ENCODE results near the gene OMP.
"Not testable (repeated sequence)": the region's sequence is repeated elsewhere in the genome, so short reads cannot be mapped to it uniquely, and the experiment has no call there.

OMP gene

DNA sequence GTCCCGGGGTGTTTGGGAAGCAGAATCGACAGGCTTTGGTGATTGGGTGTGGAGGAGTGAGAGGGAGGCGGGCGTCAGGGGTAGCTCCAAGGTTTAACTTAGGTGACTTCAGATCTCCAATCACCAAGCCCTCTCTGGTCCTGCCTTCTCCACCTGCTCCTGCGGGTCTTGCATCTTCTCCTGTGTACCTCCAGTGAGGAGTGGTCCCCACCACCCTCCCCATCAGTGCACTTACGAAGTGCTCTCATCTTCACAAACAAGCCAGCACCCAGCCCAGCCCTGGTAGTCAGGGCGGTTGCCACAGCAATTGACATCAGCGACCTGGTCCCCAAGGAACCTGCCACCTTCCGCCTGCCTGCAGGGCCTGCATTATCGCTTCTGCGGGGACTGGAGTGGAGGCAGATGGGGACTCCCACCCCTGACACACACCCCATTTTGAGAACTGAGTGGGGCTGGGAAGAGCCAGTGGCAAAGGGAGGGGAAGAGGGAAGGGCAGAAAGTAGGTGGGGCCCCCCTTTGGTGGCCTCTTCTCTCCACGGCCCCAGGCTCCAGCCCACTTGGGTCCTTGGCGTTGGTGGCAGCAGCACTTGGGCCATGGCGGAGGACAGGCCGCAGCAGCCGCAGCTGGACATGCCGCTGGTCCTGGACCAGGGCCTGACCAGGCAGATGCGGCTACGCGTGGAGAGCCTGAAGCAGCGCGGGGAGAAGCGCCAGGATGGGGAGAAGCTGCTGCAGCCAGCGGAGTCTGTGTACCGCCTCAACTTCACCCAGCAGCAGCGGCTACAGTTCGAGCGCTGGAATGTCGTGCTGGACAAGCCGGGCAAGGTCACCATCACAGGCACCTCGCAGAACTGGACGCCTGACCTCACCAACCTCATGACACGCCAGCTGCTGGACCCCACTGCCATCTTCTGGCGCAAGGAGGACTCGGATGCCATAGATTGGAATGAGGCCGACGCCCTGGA is at the start of gene OMP:
Gene OMP, plus strand, starts transcription at position 595 of the 965 bp plus-strand sequence. Its CDS starts 0 bp downstream, at position 595.
- no peak for DNase-seq (ENCODE audit: low read depth, low spot score)

GRCh38 chr11:77053217-77054015 is 49.2 kb upstream of the OMP start:
- no peak for DNase-seq (ENCODE audit: low read depth, low spot score)

DNA sequence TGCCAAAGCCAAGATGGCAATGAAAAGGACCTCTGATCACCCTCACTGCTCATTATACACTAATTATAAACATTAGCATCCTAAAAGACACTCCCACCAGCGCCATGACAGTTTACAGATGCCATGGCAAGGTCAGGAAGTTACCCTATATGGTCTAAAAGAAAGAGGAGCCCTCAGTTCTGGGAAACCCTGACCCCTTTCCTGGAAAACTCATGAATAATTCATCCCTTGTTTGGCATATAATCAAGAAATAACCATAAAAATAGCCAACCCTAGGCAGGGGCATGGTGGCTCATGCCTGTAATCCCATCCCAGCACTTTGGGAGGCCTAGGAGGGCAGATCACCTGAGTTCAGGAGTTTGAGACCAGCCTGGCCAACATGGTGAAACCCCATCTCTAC is 48.6 kb upstream of the OMP start:
- no peak for DNase-seq (ENCODE audit: low read depth, low spot score)

DNA sequence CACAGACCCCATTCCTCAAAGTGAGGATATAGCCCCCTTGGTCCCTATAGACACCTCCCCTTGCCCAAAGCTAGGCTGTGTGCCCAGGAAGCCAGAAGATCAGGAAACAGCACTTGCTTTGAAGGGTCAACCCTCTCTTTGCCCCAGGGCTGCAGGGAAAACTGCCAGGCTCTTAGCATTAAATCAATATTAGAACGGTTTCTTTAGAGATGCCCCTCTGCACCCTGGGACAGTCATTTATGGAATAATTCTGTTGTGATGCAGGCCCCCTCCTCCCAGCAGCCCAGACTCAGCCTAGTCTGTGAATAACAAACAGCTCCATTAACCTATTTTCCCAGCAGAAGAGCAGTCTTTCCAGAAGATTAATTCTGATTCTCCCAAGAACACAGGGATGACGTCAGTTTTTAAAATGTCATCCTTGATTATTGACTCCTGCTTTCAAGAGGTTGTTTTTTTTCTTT is 47.5 kb upstream of the OMP start:
- DNase-seq (ENCODE audit: low read depth, low spot score): no peak

DNA sequence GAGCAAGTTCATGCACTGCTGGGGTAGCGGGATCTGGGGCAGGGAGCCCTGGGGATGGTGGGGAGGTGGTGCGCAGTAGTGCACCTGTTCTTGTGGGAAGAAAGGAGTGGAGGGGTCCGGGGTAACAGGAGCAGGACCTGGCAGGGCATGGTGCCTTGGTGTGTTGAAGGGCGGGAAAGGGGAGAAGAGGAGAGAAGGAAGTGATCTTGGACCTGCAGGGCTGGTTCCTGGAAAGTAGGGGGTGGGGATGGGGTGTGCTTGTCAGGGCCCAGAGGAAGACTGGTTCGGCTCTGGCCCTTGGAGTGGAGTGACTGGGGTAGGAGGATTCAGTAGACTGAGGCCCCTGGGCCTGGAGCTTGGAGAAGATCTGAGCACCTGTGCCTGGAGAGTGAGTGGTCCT is 46.7 kb upstream of the OMP start:
- DNase-seq (ENCODE audit: low read depth, low spot score): no peak

GRCh38 chr11:77056814-77057402 is 45.7 kb upstream of the OMP start:
- DNase-seq (ENCODE audit: low read depth, low spot score): no peak

DNA sequence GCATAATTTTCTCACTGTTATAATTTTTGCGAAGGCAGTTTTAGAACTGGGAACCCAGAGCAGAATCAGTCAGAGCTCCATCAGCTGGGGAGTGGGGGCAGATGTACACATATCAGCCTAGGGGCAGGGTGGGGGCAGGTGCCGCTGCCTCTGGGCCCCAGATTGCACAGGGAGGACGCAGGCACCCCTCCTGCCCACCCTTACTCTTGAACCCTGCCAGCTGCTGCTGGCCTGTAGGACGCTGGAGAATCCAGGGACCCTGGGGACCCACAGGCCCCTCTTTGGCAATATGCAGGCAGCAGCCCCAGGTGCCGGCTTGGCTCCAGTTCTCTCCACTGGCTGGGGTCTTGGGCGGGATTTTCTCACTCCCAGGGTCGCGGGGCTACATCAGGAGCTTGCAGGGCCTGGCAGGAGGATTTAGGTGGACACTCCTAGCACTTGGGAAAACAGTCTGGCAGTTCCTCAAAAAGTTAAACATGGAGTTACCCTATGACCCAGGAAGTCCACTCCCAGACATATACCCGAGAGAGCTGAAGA is 44.6 kb upstream of the OMP start:
- DNase-seq (ENCODE audit: low read depth, low spot score): no peak

DNA sequence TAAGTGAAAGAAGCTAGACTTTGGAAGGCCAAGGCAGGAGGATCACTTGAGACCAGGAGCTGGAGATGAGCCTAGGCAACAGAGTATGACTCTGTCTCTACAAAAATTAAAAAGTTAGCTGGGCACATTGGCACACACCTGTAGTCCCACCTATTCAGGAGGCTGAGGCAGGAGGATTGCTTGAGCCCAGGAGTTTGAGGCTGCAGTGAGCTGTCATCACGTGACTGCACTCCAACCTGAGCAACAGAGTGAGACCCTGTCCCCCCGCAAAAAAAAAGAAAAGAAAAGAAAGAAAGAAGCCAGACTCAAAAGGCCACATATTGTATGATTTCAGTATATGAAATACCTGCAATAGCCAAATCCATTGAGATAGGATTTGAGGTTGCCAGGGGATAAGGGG is 43.7 kb upstream of the OMP start:
- DNase-seq (ENCODE audit: low read depth, low spot score): no peak

DNA sequence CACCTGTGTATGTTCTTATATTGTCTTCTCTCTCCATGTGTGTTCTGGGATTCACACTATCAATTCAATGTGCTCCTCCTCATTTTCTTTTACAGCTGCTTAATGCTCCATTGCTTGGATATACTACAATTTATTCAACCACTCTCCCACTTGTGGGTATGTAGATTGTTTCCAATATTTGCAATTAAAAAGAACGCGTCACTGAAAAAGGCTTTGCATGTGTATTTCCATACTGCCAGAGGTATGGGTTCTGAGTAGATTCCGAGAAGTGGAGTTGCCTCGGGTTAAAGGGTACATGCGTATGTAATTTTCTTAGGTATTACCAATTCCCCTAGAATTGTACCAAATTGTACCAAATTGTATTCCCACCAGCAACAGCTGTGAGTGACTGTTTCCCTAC is 42.8 kb upstream of the OMP start:
- no peak for DNase-seq (ENCODE audit: low read depth, low spot score)

GRCh38 chr11:77060234-77060633 is 42.4 kb upstream of the OMP start:
- no peak for DNase-seq (ENCODE audit: low read depth, low spot score)

DNA sequence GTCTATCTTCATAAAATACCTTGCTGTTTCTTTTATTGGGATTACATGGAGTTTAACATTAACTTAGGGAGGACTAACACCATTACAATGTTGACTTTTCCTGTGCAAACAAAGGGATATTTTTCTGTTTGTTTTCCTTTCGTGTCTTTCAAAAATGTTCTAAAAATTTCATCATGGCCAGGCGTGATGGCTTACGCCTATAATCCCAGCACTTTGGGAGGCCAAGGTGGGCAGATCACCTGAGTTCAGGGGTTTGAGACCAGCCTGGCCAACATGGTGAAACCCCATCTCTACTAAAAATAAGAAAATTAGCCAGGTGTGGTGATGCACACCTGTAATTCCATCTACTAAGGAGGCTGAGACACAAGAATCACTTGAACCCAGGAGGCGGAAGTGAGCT is 41.4 kb upstream of the OMP start:
- not testable (repeated sequence) for DNase-seq (ENCODE audit: low read depth, low spot score)

DNA sequence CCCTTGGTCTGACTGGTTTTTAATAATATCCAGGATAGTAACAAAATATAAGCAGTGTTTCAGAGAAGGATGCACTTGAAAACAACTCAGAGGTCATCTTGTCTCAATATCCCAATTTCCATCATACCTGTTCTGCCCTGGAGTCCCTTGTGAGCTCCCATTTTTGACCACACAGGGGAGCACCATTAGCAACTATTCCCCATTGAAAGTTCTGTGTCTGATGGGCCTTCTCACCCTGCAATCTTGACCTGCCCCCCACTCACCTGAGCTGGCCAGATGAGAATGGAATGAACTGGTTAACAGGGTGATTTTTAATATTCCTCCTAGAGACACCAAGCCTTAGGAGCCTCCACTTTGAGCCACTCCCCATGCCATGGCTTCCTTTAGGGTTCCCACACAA is 39.7 kb upstream of the OMP start:
- DNase-seq (ENCODE audit: low read depth, low spot score): no peak

DNA sequence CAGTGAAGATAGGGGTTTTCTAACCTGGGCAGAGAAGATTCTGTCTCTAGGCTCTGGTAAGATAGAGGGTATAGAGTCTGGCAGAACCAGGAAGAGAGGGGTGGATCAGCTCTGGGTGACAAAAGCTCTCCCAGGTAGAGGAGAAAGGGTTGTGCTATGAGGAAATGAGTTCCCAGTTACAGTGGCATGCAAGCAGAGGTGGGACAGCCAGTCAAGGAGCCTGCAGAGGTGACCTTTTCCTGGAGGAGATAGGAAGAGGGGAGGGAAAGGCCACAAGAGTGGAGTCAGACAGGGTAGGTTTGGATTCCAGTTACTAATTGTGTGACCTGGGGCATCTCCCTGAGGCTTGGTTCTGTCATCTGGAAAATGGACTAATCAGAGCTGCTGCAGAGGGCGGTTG is 39.2 kb upstream of the OMP start:
- no peak for DNase-seq (ENCODE audit: low read depth, low spot score)

- DNase-seq (ENCODE audit: low read depth, low spot score): no peak
Observed at GRCh38 chr11:77063861-77064260, 38.8 kb upstream of the OMP start.

DNA sequence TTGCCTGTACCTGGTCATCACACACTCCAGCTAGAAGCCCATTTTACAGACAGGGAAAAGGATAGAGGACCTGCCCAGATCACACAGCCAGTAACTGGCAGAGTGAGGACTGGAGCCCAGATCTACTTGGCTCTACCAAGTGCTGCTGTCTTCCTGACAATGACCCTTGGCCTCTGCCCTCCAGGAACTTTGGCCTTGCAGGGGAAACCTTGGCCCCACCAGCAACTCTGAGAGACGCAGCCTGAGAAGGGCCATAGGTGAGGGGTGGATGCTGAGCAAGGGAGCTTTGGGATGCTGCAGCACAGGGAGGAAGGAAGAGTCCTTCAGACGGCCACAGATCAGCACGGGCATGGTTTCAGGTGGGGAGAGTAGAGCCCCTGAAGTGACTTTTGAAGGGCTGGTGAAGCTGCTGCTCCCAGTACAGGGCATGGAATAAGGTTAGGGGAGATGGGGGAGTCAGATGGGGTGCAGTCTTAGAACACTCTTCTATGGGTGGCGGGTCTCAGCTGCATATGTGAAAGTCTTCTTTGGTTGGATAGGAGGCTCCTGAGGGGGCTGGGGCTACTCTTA is 37.9 kb upstream of the OMP start:
- DNase-seq (ENCODE audit: low read depth, low spot score): no peak

DNA sequence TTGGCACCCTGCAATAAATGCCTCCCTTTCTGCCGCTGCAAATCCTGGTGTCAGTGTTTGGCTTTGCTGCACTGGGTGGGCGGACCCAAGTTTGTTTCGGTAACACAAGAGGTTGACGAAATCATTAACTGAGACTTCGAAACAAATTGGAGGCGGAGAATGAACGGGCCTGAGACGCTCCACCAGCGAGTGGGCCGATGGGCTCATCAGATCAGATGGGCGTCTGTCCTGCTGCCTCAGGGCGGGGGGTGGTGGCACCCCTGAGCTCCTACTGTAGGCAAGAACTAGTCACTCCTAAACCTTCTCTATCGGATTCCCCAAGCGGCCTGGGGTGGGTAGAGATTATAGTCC is 36.8 kb upstream of the OMP start:
- no peak for DNase-seq (ENCODE audit: low read depth, low spot score)

GRCh38 chr11:77066229-77067042 is 36.2 kb upstream of the OMP start, which contains the start of gene CAPN5:
CAPN5 (plus strand) TSS chr11:77066971; CDS start chr11:77084887, 17,916 bp downstream.
- DNase-seq (ENCODE audit: low read depth, low spot score): peak; percentile 79

DNA sequence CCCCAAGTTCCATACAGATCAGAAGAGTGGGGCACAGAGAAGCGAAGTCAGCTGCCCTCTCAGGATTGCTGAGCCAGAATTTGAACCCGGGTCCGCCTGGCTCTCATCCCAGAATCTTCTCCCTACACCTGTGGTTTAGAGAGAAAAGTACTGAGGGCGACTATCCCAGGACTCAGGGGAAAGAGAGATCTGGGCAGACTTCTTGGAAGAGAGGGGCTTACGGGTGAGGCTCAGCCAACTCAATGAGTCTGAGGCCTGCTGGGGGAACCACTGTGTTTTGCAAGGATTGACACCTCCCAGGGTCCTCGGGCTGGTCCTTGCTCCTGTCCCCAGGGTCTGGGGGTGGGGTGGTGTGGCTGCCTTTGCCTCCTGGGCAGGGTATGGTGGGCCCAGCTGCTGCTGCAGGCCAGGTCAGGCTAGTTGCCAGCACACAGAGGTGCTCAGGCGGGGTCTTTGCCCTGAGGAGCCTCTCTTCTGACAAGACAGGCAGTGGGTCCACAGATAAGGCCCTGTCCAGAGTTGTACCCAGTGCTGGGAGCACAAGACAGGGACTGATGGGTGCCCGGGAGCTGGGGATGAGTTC is 34.7 kb upstream of the OMP start:
- no peak for DNase-seq (ENCODE audit: low read depth, low spot score)

DNA sequence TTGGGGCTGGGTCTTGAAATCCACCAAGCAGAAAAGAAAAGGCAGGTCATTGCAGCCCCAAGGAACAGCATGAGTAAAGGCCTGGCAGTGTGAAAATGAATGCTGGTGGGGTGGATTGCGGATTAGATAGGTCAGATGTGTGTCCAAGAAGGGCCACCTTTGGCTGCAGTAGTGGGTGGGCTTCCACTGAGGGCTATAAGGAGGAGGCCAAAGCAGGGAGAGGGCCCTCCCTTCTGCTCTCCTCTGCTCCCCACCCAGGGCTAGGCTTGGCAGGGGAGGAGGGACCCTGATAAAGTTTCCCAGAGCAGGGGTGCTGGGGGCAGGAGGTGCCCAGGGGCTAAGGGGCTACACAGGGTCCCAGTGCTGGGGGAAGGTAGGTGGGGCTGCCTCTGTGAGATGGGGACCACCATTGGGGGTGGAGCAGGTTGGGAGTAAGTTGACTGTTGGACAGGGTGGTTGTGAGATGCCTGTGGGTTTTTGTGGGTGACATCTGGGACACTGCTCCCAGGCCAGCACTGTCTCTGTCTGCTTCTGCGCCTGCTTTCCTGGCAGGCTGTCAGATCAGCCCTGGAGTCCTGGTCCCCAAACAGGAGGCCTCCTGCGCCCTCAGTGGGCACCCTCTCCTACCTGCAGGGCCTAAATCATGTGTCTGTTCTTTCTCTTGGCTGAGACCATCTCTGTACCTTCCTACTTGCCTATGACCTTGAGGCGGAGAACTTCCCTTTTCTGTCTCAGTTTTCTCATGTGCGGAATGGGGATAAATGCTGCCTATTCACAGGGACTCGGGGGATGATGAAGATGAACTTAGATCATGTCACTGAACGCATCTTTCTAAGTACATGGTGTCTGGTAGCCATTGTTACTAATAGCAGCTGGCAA is 33.9 kb upstream of the OMP start:
- no peak for DNase-seq (ENCODE audit: low read depth, low spot score)

All from brain pericyte (primary cell).